IPS DF 6.9 (cell line): ENCODE data around the gene RGN.
"Not testable (repeated sequence)": the region's sequence is repeated elsewhere in the genome, so short reads cannot be mapped to it uniquely, and the experiment has no call there.

Experiments used
- DNase-seq: peaks from one replicate; pipeline ENCODE4 v3.0.0-alpha.2; 2013; ENCODE audit warnings: low read depth, low spot score
- H3K27ac ChIP-seq: one replicate; pipeline ENCODE4 v1.5.1; 2013; ENCODE audit warnings: low read length, control low read depth
- H3K27me3 ChIP-seq: 2 replicates; pipeline ENCODE4 v1.6.1; 2013; ENCODE audit warnings: mild to moderate bottlenecking, low read length; ENCODE audit not compliant: control insufficient read depth, insufficient read depth
- H3K36me3 ChIP-seq: 2 replicates; pipeline ENCODE4 v1.6.1; 2013; ENCODE audit warnings: low read length; ENCODE audit not compliant: control insufficient read depth, insufficient read depth
- H3K4me1 ChIP-seq: 2 replicates; pipeline ENCODE4 v1.6.1; 2013; ENCODE audit warnings: low read length; ENCODE audit not compliant: control insufficient read depth, insufficient read depth
- H3K4me3 ChIP-seq: 2 replicates; pipeline ENCODE4 v1.5.1; 2013; ENCODE audit warnings: mild to moderate bottlenecking, low read length
- H3K9me3 ChIP-seq: 2 replicates; pipeline ENCODE4 v1.6.1; 2013; ENCODE audit warnings: low read length, inconsistent platforms; ENCODE audit not compliant: control insufficient read depth, insufficient read depth
- WGBS: extraction: QIAGEN DNeasy Blood & Tissue Kit; methylation state at CpG from one replicate; pipeline ENCODE4 v1.1.7; 2013; ENCODE audit warnings: mixed read lengths, missing lambda C conversion rate; ENCODE audit not compliant: insufficient read length, insufficient coverage; 5-methylcytosine and 5-hydroxymethylcytosine counted together

Gene RGN

DNA sequence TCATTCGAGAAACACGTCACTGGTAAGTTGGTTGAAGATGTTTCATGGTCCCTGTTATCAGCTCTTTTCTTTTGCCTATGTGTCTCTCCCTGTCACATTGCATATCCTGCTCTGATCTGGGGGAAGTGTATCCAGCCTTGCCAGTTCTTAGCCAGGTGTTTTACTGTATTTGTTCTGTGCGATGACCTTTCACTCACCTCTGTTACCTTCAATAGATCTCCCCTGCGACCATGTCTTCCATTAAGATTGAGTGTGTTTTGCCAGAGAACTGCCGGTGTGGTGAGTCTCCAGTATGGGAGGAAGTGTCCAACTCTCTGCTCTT is 2.6 kb downstream of the RGN start:
- DNase-seq: no peak
- Histone ChIP-seq H3K9me3 (no peaks in the 10 kb centered on the region), H3K4me1 (no peaks in the 10 kb centered on the region), H3K27me3 (no peaks in the 10 kb centered on the region), H3K4me3 (no peak overlapping the region), H3K27ac (no peak overlapping the region), H3K36me3 (no peaks in the 10 kb centered on the region)
- WGBS: no CpG with 5 or more reads among the region's 5 CpGs

DNA sequence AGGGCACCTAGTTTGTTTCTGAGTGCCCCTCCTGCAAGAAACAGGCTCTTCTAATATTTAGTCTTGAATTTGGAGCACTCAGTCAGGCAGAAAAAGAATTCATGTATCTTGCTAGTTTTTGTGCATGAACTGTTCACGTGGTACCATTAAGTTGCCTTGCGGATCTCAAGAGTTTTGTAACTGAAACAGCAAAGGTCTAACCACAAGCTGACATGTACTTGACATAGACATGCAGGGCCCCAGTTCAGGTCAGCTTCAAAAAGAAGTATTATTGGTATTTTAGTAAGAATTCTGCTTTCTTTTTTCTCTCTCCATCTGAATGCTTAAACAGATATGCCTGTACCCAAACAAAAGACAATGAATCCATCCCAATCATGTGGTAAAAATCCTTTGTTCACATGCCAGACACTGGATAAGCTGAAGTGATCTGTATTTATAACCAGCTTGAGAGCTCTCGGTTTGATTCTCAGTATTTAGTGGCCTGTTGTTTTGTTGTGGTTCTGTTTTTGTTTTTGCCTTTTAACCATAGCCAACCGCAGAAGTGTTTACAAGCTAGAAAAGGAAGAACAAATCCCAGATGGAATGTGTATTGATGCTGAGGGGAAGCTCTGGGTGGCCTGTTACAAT is 13.0 kb downstream of the RGN start:
- H3K4me3 ChIP-seq: no peak overlapping the region
- no peaks in the 10 kb centered on the region for H3K9me3 ChIP-seq
- H3K27ac ChIP-seq: no peak overlapping the region
- H3K27me3 ChIP-seq: no peaks in the 10 kb centered on the region
- H3K36me3 ChIP-seq: no peaks in the 10 kb centered on the region
- no peak for DNase-seq
- WGBS: no CpG with 5 or more reads among the region's 4 CpGs
- H3K4me1 ChIP-seq: no peaks in the 10 kb centered on the region

DNA sequence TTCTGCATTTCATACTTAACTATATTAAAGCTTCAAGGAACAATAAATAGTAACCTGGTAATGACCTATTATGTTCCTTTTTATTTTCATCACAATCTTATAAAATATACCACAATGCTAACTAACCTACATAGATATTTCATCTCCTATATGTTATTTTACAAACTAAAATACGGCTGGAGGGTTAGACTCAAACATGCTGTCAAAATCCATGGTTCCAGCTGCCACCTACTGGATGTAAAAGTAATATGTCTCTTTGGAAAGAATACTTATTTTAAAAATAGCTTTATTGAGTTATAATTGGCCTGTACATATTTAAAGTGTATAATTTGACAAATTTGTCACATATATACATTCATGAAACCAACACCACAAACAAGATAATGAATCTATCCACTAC is 15.0 kb downstream of the RGN start:
- DNase-seq: no peak
- no peaks in the 10 kb centered on the region for H3K9me3 ChIP-seq
- WGBS: no CpG with 5 or more reads among the region's 1 CpG
- no peak overlapping the region for H3K4me3 ChIP-seq
- no peaks in the 10 kb centered on the region for H3K36me3 ChIP-seq
- no peak overlapping the region for H3K27ac ChIP-seq
- no peaks in the 10 kb centered on the region for H3K27me3 ChIP-seq
- H3K4me1 ChIP-seq: no peaks in the 10 kb centered on the region

DNA sequence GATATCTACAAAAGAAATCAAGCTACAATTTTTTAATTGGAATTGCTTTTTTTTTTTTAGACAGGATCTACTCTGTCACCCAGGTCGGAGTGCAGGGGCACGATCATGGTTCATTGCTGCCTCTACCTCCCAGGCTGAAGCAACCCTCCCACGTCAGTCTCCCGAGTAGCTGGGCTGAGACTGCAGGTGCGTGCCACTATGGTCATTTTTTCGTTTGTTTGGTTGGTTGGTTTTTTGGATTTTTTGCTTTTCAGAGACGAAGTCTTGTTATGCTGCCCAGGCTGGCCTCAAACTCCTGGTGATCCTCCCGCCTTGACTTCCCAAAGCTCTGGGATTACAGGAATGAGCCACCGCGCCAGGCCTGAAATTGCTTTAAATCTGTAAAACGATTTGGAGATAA is 15.6 kb downstream of the RGN start:
- Histone ChIP-seq H3K4me1 (no peaks in the 10 kb centered on the region), H3K27me3 (no peaks in the 10 kb centered on the region), H3K36me3 (no peaks in the 10 kb centered on the region), H3K9me3 (no peaks in the 10 kb centered on the region), H3K27ac (no peak overlapping the region), H3K4me3 (no peak overlapping the region)
- DNase-seq: no peak
- no CpG with 5 or more reads among the region's 11 CpGs for WGBS

DNA sequence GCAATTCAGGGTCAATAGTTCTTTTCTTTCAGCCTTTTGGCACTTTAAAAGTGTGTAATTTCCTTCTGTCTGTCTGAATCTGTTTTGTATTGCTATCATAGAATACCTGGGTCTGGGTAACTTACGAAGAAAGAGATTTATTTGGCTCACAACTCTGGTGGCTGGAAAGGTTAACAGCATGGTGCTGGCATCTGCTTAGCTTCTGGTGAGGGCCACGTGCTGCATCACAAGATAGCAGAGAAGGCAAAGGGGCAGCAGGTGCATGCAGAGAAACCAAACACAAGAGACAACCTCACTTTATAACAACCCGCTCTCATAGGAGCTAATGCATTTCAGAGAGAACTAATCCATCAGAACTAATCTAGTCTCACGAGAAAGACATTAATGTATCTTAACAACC is 18.8 kb downstream of the RGN start:
- WGBS: no CpG with 5 or more reads among the region's 4 CpGs
- Histone ChIP-seq H3K36me3 (no peaks in the 10 kb centered on the region), H3K27me3 (no peaks in the 10 kb centered on the region), H3K4me3 (no peak overlapping the region), H3K4me1 (no peaks in the 10 kb centered on the region), H3K27ac (no peak overlapping the region), H3K9me3 (no peaks in the 10 kb centered on the region)
- no peak for DNase-seq

DNA sequence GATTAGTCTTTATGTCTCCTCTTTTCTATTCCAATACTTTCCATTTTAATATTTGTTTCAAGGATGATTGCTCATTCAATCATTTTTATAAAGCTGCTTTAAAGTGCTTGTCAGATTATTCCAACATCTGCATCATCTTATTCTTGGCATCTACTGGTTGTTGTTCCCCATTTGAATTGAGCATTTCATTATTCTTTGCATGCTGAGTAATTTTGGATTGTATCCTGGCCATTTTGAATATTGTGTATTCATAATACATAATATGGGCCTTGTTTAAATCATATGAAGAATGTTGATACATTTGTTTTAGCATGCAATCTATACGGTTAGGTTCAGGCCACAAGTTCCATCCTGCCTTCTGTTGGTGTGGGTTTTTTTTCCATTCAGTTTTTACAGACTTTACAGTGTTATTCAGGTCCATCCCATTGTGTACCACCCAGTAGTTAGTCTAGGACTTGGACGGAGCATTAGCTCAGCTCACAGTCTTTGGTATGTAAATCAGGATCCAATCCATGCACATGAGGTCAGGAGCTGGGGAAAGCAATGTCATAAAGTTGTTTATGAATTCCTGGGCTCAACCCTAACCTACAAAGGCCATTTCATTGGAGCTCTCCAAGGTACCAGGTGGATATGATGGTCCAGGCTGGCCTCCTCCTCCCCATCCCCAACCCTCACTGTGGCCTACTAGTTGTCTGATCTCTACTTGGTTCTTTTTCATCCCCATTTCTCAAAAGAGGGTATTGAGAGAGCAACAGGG is 20.3 kb downstream of the RGN start:
- no peak overlapping the region for H3K27ac ChIP-seq
- H3K4me3 ChIP-seq: no peak overlapping the region
- WGBS: no CpG with 5 or more reads among the region's 2 CpGs
- H3K36me3 ChIP-seq: no peaks in the 10 kb centered on the region
- H3K4me1 ChIP-seq: no peaks in the 10 kb centered on the region
- no peaks in the 10 kb centered on the region for H3K27me3 ChIP-seq
- H3K9me3 ChIP-seq: no peaks in the 10 kb centered on the region
- DNase-seq: no peak

DNA sequence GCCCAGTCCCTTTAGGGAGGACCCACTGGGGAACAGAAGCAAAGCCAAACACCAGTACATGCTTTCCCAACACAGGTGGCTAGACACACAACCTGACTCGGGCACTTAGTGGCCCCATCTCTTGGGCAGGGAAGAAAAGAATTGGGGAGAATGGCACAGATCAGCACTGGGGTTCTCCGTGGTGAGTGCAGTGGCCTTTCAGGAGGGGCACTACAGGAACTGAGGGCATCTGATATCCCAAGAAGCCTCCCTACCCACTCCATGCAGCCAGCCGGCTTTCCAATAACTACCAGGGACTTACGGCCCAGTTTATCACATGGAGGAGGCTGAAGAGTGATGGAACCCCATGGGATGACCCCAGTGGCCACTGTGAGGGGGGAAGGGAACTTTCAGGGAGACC is 23.0 kb downstream of the RGN start:
- no peaks in the 10 kb centered on the region for H3K36me3 ChIP-seq
- WGBS: no CpG with 5 or more reads among the region's 4 CpGs
- no peak overlapping the region for H3K4me3 ChIP-seq
- H3K27me3 ChIP-seq: no peaks in the 10 kb centered on the region
- no peaks in the 10 kb centered on the region for H3K4me1 ChIP-seq
- DNase-seq: no peak
- no peaks in the 10 kb centered on the region for H3K9me3 ChIP-seq
- no peak overlapping the region for H3K27ac ChIP-seq

DNA sequence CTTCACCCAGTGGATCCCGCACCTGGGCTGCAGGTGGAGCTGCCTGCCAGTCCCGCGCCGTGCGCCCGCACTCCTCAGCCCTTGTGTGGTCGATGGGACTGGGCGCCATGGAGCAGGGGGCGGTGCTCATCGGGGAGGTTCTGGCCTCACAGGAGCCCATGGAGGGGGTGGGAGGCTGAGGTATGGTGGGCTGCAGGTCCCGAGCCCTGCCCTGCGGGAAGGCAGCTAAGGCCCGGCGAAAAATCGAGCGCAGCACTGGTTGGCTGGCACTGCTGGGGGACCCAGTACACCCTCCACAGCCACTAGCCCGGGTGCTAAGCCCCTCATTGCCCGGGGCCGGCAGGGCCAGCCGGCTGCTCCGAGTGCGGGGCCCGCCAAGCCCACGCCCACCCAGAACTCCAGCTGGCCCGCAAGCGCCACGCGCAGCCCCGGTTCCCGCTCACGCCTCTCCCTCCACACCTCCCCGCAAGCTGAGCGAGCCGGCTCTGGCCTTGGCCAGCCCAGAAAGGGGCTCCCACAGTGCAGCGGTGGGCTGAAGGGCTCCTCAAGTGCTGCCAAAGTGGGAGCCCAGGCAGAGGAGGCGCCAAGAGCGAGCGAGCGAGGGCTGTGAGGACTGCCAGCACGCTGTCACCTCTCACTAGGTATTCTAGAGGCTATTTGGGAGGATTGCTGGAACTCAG is 32.8 kb downstream of the RGN start:
- H3K4me3 ChIP-seq, H3K9me3 ChIP-seq, H3K36me3 ChIP-seq, H3K4me1 ChIP-seq, DNase-seq, H3K27ac ChIP-seq, H3K27me3 ChIP-seq: not testable (repeated sequence)
- WGBS: no CpG with 5 or more reads among the region's 40 CpGs

DNA sequence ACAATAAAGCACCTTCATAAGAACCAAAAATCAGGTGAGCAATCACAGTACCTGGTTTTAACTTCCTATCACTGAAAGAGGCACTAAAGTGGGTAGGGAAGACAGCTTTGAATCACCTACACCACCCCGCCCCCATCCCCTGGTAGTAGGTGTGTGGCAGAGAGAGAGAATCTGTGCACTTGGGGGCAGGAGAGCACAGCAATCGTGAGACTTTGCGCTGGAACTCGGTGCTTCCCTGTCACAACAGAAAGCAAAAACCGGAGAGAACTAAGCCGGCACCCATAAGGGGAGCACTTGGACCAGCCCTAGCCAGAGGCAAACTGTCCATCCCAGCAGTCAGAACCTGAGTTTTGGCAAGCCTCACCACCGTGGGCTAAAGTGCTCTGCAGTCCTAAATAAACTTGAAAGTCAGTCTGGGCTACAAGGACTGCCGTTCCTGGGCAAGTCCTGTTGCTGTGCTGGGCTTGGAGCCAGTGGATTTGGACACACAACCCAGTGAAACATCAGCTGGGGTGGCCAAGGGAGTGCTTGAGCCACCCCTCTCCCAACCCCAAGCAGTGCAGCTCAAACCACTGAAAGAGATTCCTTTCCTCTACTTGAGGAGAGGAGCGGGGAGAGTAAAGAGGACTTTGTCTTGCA is 34.2 kb downstream of the RGN start:
- DNase-seq: no peak
- no CpG with 5 or more reads among the region's 9 CpGs for WGBS
- Histone ChIP-seq H3K36me3 (no peaks in the 10 kb centered on the region), H3K27ac (no peak overlapping the region), H3K4me1 (no peaks in the 10 kb centered on the region), H3K4me3 (no peak overlapping the region), H3K9me3 (no peaks in the 10 kb centered on the region), H3K27me3 (no peaks in the 10 kb centered on the region)

DNA sequence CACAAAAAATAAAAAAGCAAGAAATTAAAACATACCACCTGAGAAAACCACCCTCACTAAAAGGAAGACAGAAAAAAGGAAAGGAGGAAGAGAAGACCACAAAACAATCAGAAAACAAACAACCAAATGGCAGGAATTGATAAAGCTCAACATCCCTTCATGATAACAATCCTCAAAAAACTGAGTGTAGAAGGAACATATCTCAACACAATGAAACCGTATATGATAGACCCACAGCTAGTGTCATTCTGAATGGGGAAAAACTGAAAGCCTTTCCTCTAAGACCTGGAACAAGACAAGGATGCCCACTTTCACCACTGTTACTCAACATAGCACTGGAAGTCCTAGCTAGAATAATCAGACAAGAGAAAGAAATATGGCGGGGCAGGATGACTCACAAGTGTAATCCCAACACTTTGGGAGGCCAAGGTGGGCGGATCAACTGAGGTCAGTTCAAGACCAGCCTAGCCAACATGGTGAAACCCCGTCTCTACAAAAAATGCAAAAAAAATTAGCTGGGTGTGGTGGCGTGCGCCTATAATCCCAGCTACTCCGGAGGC is 38.4 kb downstream of the RGN start:
- no CpG with 5 or more reads among the region's 7 CpGs for WGBS
- H3K9me3 ChIP-seq, DNase-seq, H3K4me1 ChIP-seq, H3K27me3 ChIP-seq, H3K4me3 ChIP-seq, H3K27ac ChIP-seq, H3K36me3 ChIP-seq: not testable (repeated sequence)
